Thyroid gland (tissue), 4 donors: ENCODE measurements around the gene CADPS. TPM values are rescaled to one million over a fixed set of nuclear protein-coding genes. Genes with fewer than 3 reads are reported as not detected.

ENCODE experiments used
- DNase-seq, 2 donors: peaks; one replicate each; pipeline ENCODE4 v3.0.0-alpha.2; 2019
- H3K27ac ChIP-seq, 3 donors: fragments of 200-600 bp; sonication (generic); 1 replicate in 2 of 3; 2 replicates in 1 of 3; pipeline ENCODE4 v1.5.1; 2016 to 2019; ENCODE audit warnings: mild to moderate bottlenecking in 1 of 3, moderate library complexity in 1 of 3
- H3K27me3 ChIP-seq: fragments of 200-600 bp; sonication (generic); one replicate; pipeline ENCODE4 v1.5.1; 2019
- H3K36me3 ChIP-seq, 2 donors: fragments of 200-600 bp; sonication (generic); one replicate each; pipeline ENCODE4 v1.5.1; 2016 to 2019
- H3K4me1 ChIP-seq, 2 donors: fragments of 200-600 bp; sonication (generic); one replicate each; pipeline ENCODE4 v1.5.1; 2017 to 2019
- H3K4me3 ChIP-seq, 3 donors: fragments of 200-600 bp; sonication (generic); replicated peaks in 1 of 3; 1 replicate in 2 of 3; 2 replicates in 1 of 3; pipeline ENCODE4 v1.5.1; 2016; ENCODE audit warnings: mild to moderate bottlenecking in 1 of 3
- H3K9me3 ChIP-seq: fragments of 200-600 bp; sonication (generic); one replicate; pipeline ENCODE4 v1.5.1; 2017
- CTCF ChIP-seq, 6 experiments: fragments of 200-600 bp in 3 of 6; fragments of 450-650 bp in 3 of 6; sonication (generic) in 3 of 6; IDR thresholded peaks; one replicate each; pipeline ENCODE4 v1.5.1; 2016 to 2019; ENCODE audit warnings: antibody characterized with exemption in 6 of 6, mild to moderate bottlenecking in 2 of 6, inconsistent platforms in 1 of 6, moderate library complexity in 1 of 6
- POLR2A ChIP-seq, 2 donors: fragments of 450-650 bp; IDR thresholded peaks; one replicate each; pipeline ENCODE4 v1.6.1; 2017; ENCODE audit warnings: antibody characterized with exemption in 2 of 2, mild to moderate bottlenecking in 2 of 2, moderate library complexity in 1 of 2
- WGBS, 2 donors: methylation state at CpG; one replicate each; pipeline ENCODE4 v1.1.5; 2017; 5-methylcytosine and 5-hydroxymethylcytosine counted together
- intact Hi-C: fragments of 100-400 bp; cut with DNase I; formaldehyde crosslinking; loops from one replicate; pipeline ENCODE4 v1.15.1; 2023
- total RNA-seq, 4 donors: library from RNA; depleted of rRNA; stranded (reverse); fragments of >200 nt; gene quantifications; one replicate each; pipeline ENCODE4 v1.2.3, GENCODE V29; 2016

Gene CADPS
- total RNA-seq, 4 donors from 2014 or later = 1.6 to 9.5 TPM; not detected in 2

DNA sequence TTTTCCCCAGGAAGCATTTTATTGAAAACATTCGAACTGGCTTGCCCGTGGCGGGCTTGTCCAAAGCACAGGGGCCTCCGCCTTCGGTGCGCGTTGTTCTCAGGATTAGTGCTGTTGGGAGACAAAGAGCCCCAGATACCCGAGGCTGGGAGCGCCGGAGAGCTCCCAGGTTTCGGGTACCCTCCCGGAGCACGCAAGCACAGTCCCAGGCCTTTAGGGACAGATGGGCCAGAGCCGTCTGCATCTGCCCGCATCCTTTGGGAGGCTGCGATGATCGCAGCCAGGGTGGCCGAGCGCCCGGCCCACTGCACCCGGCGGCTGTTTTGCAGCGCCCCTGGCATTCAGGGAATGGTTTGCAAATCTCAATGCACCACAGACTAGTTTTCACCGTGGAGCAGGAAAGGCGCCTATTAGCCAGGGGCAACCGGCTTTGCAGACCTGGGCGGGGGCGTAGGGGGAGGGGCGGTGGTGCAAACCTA lies 496.9 kb downstream of the CADPS start:
- Histone ChIP-seq H3K27me3 (peaks cover 35% of the 10 kb centered on the region), H3K4me3 (no peak overlapping the region), H3K4me1 (peaks cover 0 to 17% of the 10 kb centered on the region in 2 donors), H3K36me3 (no peaks in the 10 kb centered on the region), H3K9me3 (no peaks in the 10 kb centered on the region), H3K27ac (no peak overlapping the region)
- WGBS, 2 donors = 4 to 5% methylated on average over 14 to 24 of the region's 29 CpGs
- TF ChIP-seq CTCF (IDR thresholded peaks at IDR 0.05) (no peak), POLR2A (IDR thresholded peaks at IDR 0.05) (no peak)
- no peak for DNase-seq
- intact Hi-C loops = no loop called here

GRCh38 chr3:62376906-62377877 lies 498.0 kb downstream of the CADPS start:
- Histone ChIP-seq H3K27me3 (peaks cover 35% of the 10 kb centered on the region), H3K9me3 (no peaks in the 10 kb centered on the region), H3K4me1 (peaks cover 0 to 26% of the 10 kb centered on the region in 2 donors), H3K27ac (no peak overlapping the region), H3K36me3 (no peaks in the 10 kb centered on the region), H3K4me3 (no peak overlapping the region)
- DNase-seq = no peak
- TF ChIP-seq POLR2A (IDR thresholded peaks at IDR 0.05) = no peak
- no peak for TF ChIP-seq CTCF (IDR thresholded peaks at IDR 0.05)
- intact Hi-C loops = no loop called here
- 18 to 32% methylated on average over 29 to 45 of the region's 65 CpGs for WGBS, 2 donors

GRCh38 chr3:62376454-62376720 lies 498.8 kb downstream of the CADPS start:
- no peak overlapping the region for H3K27ac ChIP-seq
- peaks cover 0 to 28% of the 10 kb centered on the region in 2 donors for H3K4me1 ChIP-seq
- H3K36me3 ChIP-seq = no peaks in the 10 kb centered on the region
- no peak for DNase-seq
- TF ChIP-seq POLR2A (IDR thresholded peaks at IDR 0.05) = no peak
- TF ChIP-seq CTCF (IDR thresholded peaks at IDR 0.05) = no peak
- H3K9me3 ChIP-seq = no peaks in the 10 kb centered on the region
- intact Hi-C loops = no loop called here
- H3K27me3 ChIP-seq = peaks cover 42% of the 10 kb centered on the region
- 53 to 60% methylated on average over 3 of the region's 3 CpGs for whole genome bisulfite sequencing, 2 donors
- H3K4me3 ChIP-seq = no peak overlapping the region

DNA sequence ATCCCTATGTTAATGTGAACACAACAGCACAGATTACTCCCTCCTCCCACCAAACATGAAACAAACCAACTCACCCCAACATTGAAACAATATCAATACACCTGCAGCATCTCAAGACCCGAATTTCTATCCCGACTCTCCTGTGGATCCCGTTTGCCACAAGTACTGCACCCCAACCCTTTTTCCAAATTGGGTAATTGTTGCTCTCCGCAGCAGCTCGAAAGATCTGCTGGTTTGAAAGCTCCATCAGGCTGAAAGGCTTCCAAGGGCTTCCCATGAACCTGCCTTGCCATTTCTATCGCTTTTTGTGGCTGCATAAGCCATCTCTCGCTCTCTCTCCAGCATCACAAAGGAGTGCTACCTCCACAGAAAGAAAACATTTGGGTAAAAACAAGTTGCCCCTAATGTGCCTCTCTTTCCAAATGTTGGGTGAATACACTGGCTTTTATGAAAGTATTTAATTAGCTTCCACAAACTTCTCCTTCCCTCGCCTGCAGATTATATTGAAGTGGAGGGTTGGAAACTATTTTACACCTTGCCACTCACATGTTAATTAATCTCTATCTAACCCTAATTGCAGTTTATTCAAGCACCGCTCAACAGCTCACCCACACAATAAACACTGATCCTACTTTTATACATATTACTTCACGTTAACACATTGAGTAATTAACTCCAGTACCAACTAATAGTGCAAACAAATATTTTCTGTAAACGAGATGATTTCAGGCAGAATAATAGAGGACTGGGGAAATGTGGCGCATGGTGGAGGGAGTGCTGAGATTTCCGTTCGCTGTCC lies 499.4 kb downstream of the CADPS start:
- no peaks in the 10 kb centered on the region for H3K9me3 ChIP-seq
- intact Hi-C loops = no loop called here
- TF ChIP-seq CTCF (IDR thresholded peaks at IDR 0.05) (no peak), POLR2A (IDR thresholded peaks at IDR 0.05) (no peak)
- H3K27ac ChIP-seq = no peak overlapping the region
- no peak for DNase-seq
- H3K4me3 ChIP-seq = no peak overlapping the region
- no peaks in the 10 kb centered on the region for H3K36me3 ChIP-seq
- 26% methylated on average over 14 of the region's 14 CpGs for WGBS, 2 donors
- peaks cover 42% of the 10 kb centered on the region for H3K27me3 ChIP-seq
- peaks cover 0 to 28% of the 10 kb centered on the region in 2 donors for H3K4me1 ChIP-seq
